Stimulated activated CD8-positive, alpha-beta memory T cell treated with anti-CD3 and anti-CD28 coated beads, Interleukin-7, amount 100 ng/mL, for 48 hours (primary cell): ENCODE measurements around the gene ACTR3C.
A peak's percentile ranks its signal among the peaks of the same experiment; 100 is the strongest.

ENCODE experiments used
- DNase-seq, 2 donors: peaks; one replicate each; pipeline ENCODE4 v3.0.0-alpha.2; 2020; ENCODE audit warnings: low read depth in 1 of 2; ENCODE audit errors: extremely low read depth in 1 of 2

The ACTR3C gene

DNA sequence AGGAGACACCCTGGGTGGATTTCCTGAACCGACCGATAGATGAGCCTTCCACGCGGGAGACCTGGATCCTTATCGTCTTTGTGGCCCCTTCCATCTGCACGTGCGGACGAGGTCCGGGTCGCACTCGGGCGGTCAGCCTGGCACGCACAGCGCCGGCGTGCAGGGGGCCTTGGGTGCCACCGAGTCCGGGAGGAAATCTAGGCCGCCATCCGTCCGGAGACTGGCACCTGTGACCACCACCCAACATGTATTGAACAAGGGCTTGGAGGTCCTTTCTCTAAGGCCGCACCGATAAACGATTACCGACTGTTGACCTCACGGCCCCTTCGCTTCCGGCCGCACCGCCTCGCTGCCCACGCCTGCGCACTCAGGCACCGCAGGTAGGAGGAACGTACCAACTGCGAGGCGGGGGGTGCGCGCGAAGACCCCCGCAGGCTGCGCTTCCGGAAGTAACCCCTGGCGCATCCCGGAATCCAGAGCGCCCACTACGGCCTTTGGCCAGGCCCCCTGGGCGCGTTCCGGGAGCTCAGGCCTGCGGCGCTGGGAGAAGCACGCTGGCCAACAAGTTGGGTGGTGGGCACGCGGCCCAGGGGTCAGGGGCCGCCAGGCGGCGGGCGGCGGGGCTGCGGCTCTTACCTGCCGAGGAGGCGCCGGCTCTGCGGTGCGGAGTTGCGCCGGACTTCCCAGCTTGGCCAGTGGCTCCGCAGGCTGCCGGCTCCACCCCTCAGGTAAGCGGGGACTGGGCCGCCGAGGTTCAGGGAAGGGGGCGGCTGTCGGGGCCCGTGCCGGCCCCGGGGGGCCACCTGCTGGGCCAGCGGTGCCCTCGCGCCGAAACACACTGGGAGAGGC, at the start of gene ACTR3C, which contains the start of gene LRRC61:
ACTR3C (minus strand) TSS at position 713 of the 849 bp plus-strand sequence. CDS start 28,249 bp downstream, outside the sequence.
LRRC61 (plus strand) TSS at position 523 of the 849 bp plus-strand sequence. CDS start 13,507 bp downstream, outside the sequence.
- DNase-seq = peak; percentile 52 to 60

DNA sequence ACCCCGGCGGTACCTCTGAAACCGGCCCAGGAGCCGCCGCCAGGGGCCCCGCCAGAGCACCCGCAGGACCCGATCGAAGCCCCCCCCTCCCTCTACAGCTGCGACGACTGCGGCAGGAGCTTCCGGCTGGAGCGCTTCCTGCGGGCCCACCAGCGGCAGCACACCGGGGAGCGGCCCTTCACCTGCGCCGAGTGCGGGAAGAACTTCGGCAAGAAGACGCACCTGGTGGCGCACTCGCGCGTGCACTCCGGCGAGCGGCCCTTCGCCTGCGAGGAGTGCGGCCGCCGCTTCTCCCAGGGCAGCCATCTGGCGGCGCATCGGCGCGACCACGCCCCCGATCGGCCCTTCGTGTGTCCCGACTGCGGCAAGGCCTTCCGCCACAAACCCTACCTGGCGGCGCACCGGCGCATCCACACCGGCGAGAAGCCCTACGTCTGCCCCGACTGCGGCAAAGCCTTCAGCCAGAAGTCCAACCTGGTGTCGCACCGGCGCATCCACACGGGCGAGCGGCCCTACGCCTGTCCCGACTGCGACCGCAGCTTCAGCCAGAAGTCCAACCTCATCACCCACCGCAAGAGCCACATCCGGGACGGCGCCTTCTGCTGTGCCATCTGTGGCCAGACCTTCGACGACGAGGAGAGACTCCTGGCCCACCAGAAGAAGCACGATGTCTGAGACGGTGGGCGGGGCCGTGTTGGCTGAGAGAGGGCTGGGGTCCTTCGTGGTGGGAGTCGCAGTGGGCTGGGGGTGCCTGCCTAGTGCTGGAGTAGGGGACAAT, 49.1 kb upstream of the ACTR3C start:
- no peak for DNase-seq

DNA sequence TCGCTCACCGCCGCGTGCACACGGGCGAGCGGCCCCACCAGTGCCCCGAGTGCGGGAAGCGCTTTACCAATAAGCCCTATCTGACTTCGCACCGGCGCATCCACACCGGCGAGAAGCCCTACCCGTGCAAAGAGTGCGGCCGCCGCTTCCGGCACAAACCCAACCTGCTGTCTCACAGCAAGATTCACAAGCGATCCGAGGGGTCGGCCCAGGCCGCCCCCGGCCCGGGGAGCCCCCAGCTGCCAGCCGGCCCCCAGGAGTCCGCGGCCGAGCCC, 48.6 kb upstream of the ACTR3C start:
- no peak for DNase-seq

DNA sequence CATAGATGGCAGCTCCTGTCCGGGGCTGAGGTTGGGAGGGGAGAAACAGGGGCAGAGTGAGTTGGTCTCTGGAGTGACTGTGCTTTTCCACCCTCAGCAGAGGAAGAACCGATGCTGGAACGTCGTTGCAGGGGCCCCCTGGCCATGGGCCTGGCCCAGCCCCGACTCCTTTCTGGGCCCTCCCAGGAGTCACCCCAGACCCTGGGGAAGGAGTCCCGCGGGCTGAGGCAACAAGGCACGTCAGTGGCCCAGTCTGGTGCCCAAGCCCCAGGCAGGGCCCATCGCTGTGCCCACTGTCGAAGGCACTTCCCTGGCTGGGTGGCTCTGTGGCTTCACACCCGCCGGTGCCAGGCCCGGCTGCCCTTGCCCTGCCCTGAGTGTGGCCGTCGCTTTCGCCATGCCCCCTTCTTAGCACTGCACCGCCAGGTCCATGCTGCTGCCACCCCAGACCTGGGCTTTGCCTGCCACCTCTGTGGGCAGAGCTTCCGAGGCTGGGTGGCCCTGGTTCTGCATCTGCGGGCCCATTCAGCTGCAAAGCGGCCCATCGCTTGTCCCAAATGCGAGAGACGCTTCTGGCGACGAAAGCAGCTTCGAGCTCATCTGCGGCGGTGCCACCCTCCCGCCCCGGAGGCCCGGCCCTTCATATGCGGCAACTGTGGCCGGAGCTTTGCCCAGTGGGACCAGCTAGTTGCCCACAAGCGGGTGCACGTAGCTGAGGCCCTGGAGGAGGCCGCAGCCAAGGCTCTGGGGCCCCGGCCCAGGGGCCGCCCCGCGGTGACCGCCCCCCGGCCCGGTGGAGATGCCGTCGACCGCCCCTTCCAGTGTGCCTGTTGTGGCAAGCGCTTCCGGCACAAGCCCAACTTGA, 48.0 kb upstream of the ACTR3C start:
- no peak for DNase-seq

DNA sequence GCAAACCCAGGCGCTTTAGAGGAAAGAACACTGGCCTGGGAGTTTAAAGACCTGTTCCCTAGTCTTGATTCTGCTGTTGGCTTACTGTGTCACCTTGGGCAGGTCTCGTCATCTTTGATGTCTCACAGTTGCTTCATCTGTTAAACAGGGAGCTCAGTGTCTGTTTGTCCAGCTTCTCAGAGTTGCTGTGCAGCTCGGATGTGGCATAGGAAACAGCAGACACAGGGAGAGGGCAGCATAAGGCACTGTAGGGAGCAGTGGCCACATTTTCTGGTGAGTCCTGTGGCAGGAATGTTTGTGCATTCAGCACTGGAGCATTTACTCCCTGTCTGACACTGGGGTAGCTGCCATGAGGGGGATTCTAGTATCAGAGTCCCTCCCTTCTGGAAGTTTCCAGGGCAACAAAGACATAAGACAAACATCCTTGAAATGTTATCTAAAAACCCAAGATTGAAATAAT, 47.3 kb upstream of the ACTR3C start:
- no peak for DNase-seq

DNA sequence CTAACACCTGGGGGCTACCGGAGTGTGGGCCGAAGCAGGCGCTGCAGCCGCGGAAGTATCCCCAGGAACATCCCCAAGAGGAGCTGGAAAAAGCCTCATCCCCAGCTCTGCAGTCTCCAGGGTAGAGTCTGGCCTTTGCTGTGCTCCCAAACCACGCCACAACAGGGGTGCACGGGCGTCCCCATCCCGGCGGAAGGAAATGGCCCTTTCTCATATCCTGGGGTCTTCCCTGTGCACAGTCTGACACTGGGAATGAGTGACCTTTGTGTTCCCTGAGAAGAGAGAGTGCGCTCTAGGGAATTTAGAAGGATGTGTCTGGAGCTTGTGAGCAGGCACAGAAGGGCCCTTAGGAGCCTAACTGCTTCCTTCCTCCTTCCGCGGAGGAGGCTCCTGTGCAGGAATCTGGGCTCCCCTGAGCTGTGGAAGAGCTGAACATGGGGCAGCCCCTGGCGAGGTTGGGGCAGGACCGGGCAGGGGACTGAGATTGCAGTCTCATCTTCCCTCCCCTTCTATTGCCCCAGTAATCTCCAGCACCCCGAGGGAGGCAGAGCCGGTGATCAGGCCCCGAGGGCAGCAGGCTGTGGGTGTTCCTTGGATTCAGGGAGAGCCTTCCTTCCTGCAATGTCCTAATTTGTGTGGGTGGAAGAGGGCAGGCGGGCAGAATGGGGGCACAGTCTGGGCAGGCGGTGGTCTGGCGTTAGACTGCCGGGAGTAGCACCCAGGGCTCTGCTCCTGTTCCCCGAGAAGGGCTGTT, 46.6 kb upstream of the ACTR3C start:
- DNase-seq = no peak

DNA sequence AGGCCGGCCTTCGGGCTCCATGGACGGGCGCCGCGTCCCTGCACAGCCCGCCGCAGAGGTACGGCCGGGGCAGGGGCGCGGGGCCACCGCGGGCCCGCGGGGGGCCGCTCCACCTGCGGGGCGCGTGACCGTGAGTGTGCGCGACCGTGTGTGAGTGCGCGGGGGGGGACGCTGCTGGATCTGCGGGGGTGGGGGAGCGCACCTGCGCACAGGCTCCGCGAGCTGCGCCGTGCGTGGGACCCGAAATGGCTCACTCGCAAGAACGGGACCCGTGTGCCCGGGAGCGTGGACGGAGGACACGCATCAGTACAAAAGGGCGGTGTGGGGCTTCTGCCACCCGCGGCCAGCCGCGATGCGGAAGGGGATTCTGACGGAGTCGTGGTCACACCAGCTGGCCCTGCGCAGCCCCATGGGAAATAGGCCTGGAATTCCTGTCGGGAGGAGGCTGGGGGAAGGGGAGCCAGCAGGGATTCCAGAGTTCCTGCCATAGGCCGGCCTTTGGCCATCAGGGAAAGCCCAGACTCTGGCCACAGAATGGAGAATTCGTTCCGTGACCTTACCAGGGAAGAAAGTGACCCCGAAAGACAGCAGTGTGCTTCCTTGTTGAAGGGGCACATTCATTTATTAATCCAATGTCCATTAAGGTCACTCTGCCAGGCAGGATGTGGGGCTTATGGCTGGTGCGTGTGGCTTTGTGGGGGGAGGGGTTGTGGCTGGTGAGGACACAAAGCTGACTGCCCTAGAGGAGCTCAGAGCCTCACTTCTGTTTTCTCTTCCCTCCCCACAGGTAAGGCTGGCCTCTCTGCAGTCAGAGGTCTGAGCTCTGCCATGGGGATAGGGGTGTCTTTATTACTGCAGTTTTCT, 45.8 kb upstream of the ACTR3C start:
- no peak for DNase-seq

DNA sequence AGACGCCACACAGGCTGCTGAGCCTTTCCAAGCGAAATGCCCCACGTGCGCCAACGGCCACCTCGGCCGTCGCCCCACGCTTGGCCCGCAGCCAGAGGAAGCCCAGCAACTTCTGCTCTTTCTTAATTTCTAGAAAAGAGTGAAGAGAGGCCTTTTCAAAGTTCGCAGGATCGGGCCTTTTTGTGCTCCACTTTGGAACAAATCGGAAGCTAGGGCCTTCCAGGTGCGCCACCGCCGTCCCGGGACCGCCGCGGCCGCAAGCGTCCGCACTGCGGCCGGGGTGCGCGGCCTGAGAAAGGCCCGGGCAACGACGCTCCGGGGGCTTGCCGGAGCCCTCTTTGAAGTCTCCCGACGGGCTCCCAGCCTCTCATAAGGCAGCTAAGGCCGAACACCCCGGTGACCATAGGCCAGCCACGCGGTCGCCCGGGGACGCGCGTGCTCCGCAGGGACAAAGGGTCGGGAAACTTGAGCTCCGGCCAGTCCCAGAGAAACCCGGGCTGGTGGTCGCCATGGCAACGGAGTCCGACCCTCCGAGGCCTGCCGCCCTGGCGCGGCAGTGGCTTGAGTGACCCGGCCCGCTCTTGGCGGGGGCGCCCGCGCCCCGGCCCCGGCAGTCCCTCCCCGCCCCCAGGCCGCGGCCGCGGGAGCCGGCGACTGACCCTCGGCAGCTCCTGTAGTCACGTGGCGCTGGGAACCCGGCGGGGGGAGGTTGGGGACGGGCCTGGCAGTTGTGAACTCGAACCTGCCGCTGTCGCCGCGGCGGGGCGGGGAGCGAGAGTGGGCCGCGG, 44.9 kb upstream of the ACTR3C start, which contains the start of gene REPIN1:
REPIN1 (plus strand) TSS at position 727 of the 788 bp plus-strand sequence. CDS start 890 bp downstream, outside the sequence.
- peak; percentile 69 to 79 for DNase-seq

DNA sequence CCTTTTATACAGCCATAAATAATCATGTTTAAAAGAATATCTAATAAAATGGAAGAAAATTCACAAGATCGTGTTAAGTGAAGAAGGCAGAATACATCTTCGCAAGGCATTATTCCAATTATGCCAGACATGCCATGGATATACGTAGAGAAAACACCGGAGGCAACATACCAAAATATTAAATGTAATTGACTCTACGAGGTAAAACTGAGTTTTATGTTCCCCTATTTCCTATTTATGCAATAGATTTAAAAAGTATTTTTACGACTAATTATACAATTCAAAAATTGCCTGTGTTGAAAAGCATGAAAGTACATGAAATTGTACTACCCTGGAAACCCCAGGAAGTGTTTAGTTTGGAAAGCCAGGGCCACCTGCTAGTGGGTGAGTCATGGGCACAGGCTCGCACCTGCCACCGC, 44.3 kb upstream of the ACTR3C start:
- no peak for DNase-seq

DNA sequence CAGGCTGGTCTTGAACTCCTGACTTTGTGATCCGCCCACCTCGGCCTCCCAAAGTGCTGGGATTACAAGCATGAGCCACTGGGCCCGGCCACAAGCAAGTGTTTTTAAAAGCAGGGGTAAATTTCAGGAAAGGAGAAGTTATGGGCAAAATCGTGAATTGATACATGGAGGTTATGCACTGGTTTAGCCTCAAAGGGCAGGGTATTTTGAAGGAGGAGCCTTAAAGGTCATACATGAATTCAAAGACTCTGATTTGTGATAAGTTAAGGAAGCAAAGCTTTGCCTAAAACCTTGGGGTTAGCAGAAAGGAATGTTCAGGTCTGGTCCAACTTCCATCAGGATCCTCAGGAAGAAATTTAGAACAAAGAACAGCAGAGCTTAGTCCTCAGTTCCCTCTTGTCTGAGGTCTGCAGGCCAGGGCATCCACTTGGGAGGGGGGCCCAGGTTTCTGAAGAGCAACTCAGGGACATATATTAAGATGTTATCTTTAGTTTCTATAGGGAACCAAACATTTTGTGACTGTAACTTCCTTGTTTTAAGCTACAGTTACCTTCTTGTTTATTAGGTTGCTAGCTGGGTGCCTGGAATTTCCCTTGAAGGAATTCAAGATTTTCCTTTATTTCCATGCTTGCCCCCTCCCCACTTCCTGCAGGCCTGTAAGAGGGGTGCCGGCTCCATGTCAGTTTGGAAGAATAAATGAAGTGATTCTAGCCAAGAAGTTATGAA, 42.5 kb upstream of the ACTR3C start:
- no peak for DNase-seq

DNA sequence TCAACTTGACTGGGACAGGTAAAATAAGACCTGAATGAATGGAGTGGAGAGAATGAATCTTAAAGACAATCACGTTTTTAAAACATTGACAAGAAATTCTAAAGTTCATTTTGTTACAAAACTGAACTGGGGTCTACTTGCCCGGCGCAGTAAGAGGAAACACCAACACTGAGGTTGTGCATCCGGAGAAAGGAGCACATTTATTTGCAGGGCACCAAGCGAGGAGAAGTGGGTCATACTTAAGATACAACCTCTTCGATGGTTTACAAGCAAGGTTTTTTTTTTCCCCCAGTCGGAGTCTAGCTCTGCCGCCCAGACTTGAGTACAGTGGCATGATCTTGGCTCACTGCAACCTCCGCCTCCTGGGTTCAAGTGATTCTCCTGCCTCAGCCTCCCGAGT, 41.8 kb upstream of the ACTR3C start:
- no peak for DNase-seq

DNA sequence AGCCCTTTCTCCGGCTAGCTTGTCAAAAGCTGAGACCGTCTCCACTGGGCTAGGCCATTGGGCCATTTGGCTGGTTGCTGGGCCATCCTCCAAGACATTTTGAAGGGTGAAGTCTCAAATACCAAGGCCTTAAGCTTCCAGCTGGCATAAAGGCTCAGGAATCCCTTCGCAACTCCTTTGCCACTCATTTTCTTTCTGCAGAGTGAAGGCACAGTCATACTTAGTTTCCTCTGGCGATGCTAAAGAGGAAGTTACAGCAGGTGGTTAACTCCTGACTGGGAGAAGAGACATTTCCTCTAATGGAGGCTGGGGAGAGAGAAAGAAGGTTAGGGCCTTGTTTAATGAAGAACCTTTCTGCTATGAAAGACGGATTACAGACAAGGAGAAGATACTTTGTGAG, 40.5 kb upstream of the ACTR3C start:
- no peak for DNase-seq

DNA sequence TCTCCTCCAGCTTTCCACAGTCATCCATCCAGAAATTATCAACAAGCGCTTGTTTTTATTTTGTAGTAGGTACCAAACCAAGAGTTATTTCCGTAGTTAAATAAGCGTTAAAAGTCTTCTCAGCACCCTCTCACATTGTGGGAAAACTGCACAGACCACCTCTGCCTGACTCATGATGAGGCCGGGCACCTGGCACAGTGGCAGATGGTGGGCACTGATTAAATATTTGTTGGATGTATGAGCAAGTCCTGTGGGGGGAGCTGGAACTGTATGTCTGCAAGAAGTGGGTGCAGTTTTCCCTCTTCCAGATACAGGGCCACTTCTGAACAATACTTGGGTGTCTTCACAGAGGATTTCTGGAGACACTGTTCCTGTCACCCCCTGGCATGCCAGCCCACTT, 40.0 kb upstream of the ACTR3C start:
- DNase-seq = no peak

DNA sequence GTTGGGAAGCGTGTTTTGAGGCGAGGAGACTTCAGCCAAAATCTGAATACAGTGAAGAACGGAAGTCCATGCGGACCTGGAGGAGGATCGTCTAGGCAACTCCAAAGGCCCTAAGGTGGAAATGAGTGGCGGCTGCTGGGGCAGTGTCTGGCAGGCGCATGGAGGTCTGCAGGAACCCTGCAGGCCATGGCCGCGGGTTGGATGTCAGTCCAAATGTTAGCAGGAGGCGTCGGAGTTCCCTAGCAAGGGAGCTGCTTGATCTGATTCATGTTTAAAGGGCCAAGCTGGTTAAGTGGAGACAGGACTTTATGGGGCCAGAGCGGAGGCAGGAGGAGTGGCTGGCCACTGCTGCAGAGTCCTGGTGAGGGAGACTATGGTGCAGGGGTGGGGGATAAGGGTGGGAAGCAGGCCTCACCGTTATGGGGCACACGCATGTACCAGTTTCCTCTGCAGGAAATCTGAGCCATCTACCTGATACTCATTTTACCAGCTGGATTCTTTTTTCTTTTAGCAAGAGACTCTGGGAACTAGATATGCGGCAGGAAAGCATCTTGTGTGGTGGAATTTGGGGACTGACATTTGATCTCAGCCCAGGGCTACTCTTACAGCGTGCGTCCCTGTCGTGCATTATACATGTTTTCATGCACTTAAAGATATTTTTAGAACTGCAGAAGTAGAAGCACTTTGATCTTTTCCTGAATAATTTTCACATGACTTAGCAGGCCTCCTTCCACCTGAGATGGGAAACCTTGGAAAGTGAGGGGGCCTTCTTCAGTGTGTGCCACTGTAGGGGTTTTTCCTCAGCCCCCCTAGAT, 38.7 kb upstream of the ACTR3C start:
- DNase-seq = no peak

DNA sequence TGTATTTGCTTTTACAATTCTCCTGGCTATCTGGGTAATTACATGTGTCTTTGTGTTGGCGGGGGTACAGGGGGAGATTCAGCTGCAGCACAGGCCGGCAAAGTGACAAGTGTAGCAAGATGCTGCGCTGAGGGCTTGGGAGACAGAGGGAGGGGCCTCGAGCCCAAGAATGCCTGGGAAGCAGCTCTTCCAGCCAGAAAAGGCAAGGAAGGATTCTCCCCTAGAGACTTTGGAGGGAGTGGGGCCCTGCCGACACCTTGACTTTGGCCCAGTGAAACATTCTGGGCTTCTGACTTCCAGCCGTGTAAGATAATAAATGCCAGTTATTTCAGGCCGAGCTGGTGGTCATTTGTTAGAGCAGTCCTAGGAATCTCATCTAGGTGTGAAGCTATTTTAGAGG, 38.1 kb upstream of the ACTR3C start:
- no peak for DNase-seq

DNA sequence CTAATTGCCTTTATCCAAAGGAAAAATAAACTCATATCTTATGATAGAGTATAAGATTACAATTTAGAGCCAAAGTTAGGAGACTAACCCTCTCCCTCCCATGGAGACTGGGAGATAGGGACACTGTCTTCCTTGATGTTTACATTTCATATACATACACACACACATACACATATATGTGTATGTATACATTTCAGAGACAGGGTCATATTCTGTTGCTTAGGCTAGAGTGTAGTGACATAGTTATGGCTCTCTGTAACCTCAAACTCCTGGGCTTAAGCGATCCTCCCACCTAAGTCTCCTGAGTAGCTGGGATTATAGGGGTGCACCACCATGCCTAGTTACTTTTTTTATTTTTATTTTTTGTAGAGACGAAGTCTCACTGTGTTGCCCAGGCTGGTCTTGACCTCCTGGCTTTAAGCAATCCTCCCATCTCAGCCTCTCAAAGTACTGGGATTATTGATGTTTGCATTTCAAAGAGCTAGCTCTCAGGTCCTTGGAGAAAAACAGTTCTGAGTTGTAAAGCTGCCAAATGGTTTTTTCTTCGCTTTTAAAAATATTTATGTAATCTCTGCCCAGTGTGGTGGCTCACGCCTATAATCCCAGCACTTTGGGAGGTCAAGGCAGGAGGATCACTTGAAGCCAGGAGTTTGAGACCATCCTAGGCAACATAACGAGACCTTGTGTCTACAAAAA, 37.2 kb upstream of the ACTR3C start:
- DNase-seq = no peak
